Activated CD4-positive, CD25-positive, alpha-beta regulatory T cell treated with anti-CD3 and anti-CD28 coated beads, Interleukin-2, amount 50 U/mL, for 24 hours (primary cell): Measurements from ENCODE around the gene MYADM.

Experiments used
- ATAC-seq, 2 donors: fragments of 150-1000 bp; cut with Tn5 transposase; one replicate each; pipeline ENCODE4 v1.10.0; 2021; ENCODE audit warnings: mild to moderate bottlenecking in 1 of 2, moderate library complexity in 1 of 2

MYADM gene

GRCh38 chr19:53885036-53885435 is 17.4 kb downstream of the MYADM start:
- no peak for ATAC-seq

GRCh38 chr19:53892301-53892980 is 24.8 kb downstream of the MYADM start:
- ATAC-seq: no peak

GRCh38 chr19:53892981-53893325 is 25.3 kb downstream of the MYADM start:
- no peak for ATAC-seq

- no peak for ATAC-seq
Measured at GRCh38 chr19:53894707-53895106, 27.0 kb downstream of the MYADM start.

- no peak for ATAC-seq
Measured at GRCh38 chr19:53896682-53897081, 29.0 kb downstream of the MYADM start.

- ATAC-seq: no peak
Measured at GRCh38 chr19:53897459-53897858, 29.8 kb downstream of the MYADM start.

GRCh38 chr19:53898166-53898565 is 30.5 kb downstream of the MYADM start:
- ATAC-seq: no peak

- ATAC-seq: no peak
Measured at GRCh38 chr19:53898636-53899341, 31.1 kb downstream of the MYADM start.

- no peak for ATAC-seq
Measured at GRCh38 chr19:53900191-53900860, 32.6 kb downstream of the MYADM start.

GRCh38 chr19:53903055-53903680 is 35.5 kb downstream of the MYADM start:
- ATAC-seq: no peak

GRCh38 chr19:53904909-53905308 is 37.2 kb downstream of the MYADM start:
- no peak for ATAC-seq

GRCh38 chr19:53905787-53906186 is 38.1 kb downstream of the MYADM start:
- no peak for ATAC-seq

GRCh38 chr19:53906211-53907192 is 38.8 kb downstream of the MYADM start:
- ATAC-seq: peak; percentile 53 to 63

GRCh38 chr19:53907193-53907581 is 39.5 kb downstream of the MYADM start:
- no peak for ATAC-seq

GRCh38 chr19:53907690-53908089 is 40.0 kb downstream of the MYADM start:
- ATAC-seq: no peak

GRCh38 chr19:53908106-53908934 is 40.6 kb downstream of the MYADM start:
- peak; percentile 71 to 83 for ATAC-seq

GRCh38 chr19:53908935-53909415 is 41.3 kb downstream of the MYADM start, which contains the start of gene CACNG7:
TSS of gene CACNG7 (plus strand) at chr19:53909278. CDS start at chr19:53912832, 3,554 bp downstream.
- no peak for ATAC-seq

- ATAC-seq: no peak
Measured at GRCh38 chr19:53909471-53910169, 41.9 kb downstream of the MYADM start.

- no peak for ATAC-seq
Measured at GRCh38 chr19:53910170-53910518, 42.5 kb downstream of the MYADM start.

- ATAC-seq: no peak
Measured at GRCh38 chr19:53912653-53913052, 45.0 kb downstream of the MYADM start.

GRCh38 chr19:53915000-53915399 is 47.3 kb downstream of the MYADM start:
- no peak for ATAC-seq
